Calu3 (cell line): ENCODE measurements around the gene ULK4. TPM values are rescaled to one million over a fixed set of nuclear protein-coding genes. Genes with fewer than 3 reads are reported as not detected.

Source experiments
- BruUV-seq: library from RNA; stranded (reverse); fragments of 400-500 nt; replicated peaks from 2 replicates; lab custom pipeline; 2021; lab: Mats Ljungman, UMichigan
- CTCF ChIA-PET: fragments of 300-600 bp; sonication (Branson Sonifier 250); formaldehyde crosslinking; loops from one replicate; lab custom pipeline; 2022; ENCODE audit warnings: antibody characterized with exemption; lab: Charles Lee
- DNase-seq: peaks from one replicate; pipeline ENCODE4 v3.0.0; 2022
- H3K27ac Mint-ChIP-seq: one replicate; pipeline ENCODE4 v1.8.0; 2022; ENCODE audit warnings: mixed read lengths; ENCODE audit not compliant: unreplicated experiment
- H3K27me3 Mint-ChIP-seq: one replicate; pipeline ENCODE4 v1.8.0; 2022; ENCODE audit warnings: mixed read lengths; ENCODE audit not compliant: unreplicated experiment
- H3K36me3 Mint-ChIP-seq: one replicate; pipeline ENCODE4 v1.8.0; 2022; ENCODE audit warnings: mild to moderate bottlenecking, moderate library complexity, mixed read lengths; ENCODE audit not compliant: insufficient read depth, unreplicated experiment
- H3K4me1 Mint-ChIP-seq: one replicate; pipeline ENCODE4 v1.8.0; 2022; ENCODE audit warnings: mild to moderate bottlenecking, low read depth, mixed read lengths; ENCODE audit not compliant: unreplicated experiment
- H3K4me3 Mint-ChIP-seq: one replicate; pipeline ENCODE4 v1.8.0; 2022; ENCODE audit warnings: mild to moderate bottlenecking, low read depth, moderate library complexity, mixed read lengths; ENCODE audit not compliant: unreplicated experiment
- H3K9me3 Mint-ChIP-seq: one replicate; pipeline ENCODE4 v1.8.0; 2022; ENCODE audit warnings: low read depth, mixed read lengths; ENCODE audit not compliant: unreplicated experiment
- intact Hi-C: fragments of 100-400 bp; cut with micrococcal nuclease; formaldehyde crosslinking; loops from one replicate; pipeline ENCODE4 v1.10.0; 2022; ENCODE audit not compliant: unreplicated experiment
- total RNA-seq: library from RNA; stranded (reverse); gene quantifications from 2 replicates; pipeline ENCODE4 v1.2.3, GENCODE V29; 2022
- TF ChIP-seq, protein P1 (sequence below): fragments of 200-600 bp; IDR thresholded peaks from one replicate; pipeline ENCODE4 v1.8.0; 2022; ENCODE audit warnings: antibody characterized with exemption; ENCODE audit not compliant: unreplicated experiment

Gene ULK4
- total RNA-seq, 1 experiment from 2014 or later = 8.7 TPM

DNA sequence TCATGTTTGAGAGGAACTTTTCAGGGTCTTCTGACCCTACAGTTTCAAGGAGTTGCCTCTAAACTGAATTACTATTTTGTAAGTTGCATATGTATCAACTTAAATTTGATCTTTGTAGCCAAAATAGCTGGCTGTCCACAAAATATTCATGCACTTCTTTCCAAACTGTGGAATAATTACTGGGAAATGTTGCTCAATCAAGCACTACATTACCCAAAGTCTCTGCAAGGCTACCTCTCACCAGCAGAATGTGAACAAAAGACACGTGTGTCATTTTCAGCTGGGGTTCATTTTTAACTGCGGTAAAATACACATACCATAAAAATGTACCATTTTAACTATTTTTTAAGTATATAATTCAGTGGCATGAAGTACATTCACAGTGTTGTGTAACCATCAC lies 442.2 kb downstream of the ULK4 start:
- no peaks in the 10 kb centered on the region for H3K9me3 Mint-ChIP-seq
- TF ChIP-seq, protein P1, sequence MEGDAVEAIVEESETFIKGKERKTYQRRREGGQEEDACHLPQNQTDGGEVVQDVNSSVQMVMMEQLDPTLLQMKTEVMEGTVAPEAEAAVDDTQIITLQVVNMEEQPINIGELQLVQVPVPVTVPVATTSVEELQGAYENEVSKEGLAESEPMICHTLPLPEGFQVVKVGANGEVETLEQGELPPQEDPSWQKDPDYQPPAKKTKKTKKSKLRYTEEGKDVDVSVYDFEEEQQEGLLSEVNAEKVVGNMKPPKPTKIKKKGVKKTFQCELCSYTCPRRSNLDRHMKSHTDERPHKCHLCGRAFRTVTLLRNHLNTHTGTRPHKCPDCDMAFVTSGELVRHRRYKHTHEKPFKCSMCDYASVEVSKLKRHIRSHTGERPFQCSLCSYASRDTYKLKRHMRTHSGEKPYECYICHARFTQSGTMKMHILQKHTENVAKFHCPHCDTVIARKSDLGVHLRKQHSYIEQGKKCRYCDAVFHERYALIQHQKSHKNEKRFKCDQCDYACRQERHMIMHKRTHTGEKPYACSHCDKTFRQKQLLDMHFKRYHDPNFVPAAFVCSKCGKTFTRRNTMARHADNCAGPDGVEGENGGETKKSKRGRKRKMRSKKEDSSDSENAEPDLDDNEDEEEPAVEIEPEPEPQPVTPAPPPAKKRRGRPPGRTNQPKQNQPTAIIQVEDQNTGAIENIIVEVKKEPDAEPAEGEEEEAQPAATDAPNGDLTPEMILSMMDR = no peak
- intact Hi-C loops = no loop called here
- no peaks in the 10 kb centered on the region for H3K27me3 Mint-ChIP-seq
- no peak overlapping the region for H3K27ac Mint-ChIP-seq
- BruUV-seq = no TSS peak
- DNase-seq = no peak
- H3K36me3 Mint-ChIP-seq = no peaks in the 10 kb centered on the region
- no peak overlapping the region for H3K4me3 Mint-ChIP-seq
- CTCF ChIA-PET = no interaction called here
- no peaks in the 10 kb centered on the region for H3K4me1 Mint-ChIP-seq

DNA sequence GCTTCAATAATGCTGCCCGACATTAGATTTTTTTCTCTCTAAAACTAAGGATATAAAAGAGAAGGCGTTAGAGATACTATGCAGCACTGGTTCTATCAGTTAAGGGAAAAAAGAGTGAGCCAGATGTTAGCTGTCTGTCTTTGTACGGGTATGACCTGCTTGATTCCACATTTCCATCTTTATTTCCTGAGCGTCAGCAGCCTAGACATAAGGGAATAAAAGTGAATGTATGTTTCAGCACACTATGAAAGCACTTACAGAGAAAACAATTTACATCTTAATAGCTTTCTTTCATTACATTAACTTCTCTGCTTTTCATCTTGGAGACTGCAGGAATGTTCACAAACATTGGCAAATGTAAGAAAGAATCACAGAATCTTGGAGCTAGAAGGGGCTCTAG lies 443.3 kb downstream of the ULK4 start:
- Mint-ChIP-seq H3K27me3 (no peaks in the 10 kb centered on the region), H3K9me3 (no peaks in the 10 kb centered on the region), H3K4me1 (no peaks in the 10 kb centered on the region), H3K36me3 (no peaks in the 10 kb centered on the region), H3K4me3 (no peak overlapping the region), H3K27ac (no peak overlapping the region)
- BruUV-seq = no TSS peak
- TF ChIP-seq, protein P1 = no peak
- DNase-seq = no peak
- intact Hi-C loops = no loop called here
- CTCF ChIA-PET = no interaction called here

- Mint-ChIP-seq H3K36me3 (no peaks in the 10 kb centered on the region), H3K4me1 (no peaks in the 10 kb centered on the region), H3K4me3 (no peak overlapping the region), H3K27me3 (no peaks in the 10 kb centered on the region), H3K9me3 (no peaks in the 10 kb centered on the region), H3K27ac (no peak overlapping the region)
- BruUV-seq = no TSS peak
- DNase-seq = no peak
- intact Hi-C loops = no loop called here
- TF ChIP-seq, protein P1 = no peak
- CTCF ChIA-PET = no interaction called here
These were observed 453.7 kb downstream of the ULK4 start for GRCh38 chr3:41508063-41508696.

GRCh38 chr3:41507336-41508062 lies 454.4 kb downstream of the ULK4 start:
- CTCF ChIA-PET = interaction anchor here (0.7 kb wide), 1 partner anchor 356 kb away, joined by 4 read pairs; no protein-coding TSS in a partner anchor
- Mint-ChIP-seq H3K4me1 (no peaks in the 10 kb centered on the region), H3K27ac (no peak overlapping the region), H3K9me3 (no peaks in the 10 kb centered on the region), H3K4me3 (no peak overlapping the region), H3K27me3 (no peaks in the 10 kb centered on the region), H3K36me3 (no peaks in the 10 kb centered on the region)
- TF ChIP-seq, protein P1 = no peak
- intact Hi-C loops = no loop called here
- BruUV-seq = no TSS peak
- no peak for DNase-seq
